HG03378 (cell line): ENCODE results near the gene C10orf95.

ENCODE experiments used
- ATAC-seq: cut with Tn5 transposase; IDR thresholded peaks from one replicate; pipeline ENCODE4 v1.9.1; 2021; ENCODE audit warnings: mild to moderate bottlenecking, moderate library complexity; ENCODE audit not compliant: unreplicated experiment

Gene C10orf95

GRCh38 chr10:102405108-102405571, 46.2 kb downstream of the C10orf95 start:
- ATAC-seq, result no peak

- no peak for ATAC-seq
Observed at GRCh38 chr10:102404361-102405107, 46.8 kb downstream of the C10orf95 start.

- no peak for ATAC-seq
Observed at GRCh38 chr10:102403115-102403514, 48.2 kb downstream of the C10orf95 start.

- ATAC-seq, result no peak
Observed at GRCh38 chr10:102402512-102402896, 48.8 kb downstream of the C10orf95 start.

- ATAC-seq, result no peak
Observed at GRCh38 chr10:102401735-102402511, 49.4 kb downstream of the C10orf95 start.

- no peak for ATAC-seq
Observed at GRCh38 chr10:102401342-102401654, 50.0 kb downstream of the C10orf95 start.

- no peak for ATAC-seq
Observed at GRCh38 chr10:102400598-102401341, 50.6 kb downstream of the C10orf95 start.

- no peak for ATAC-seq
Observed at GRCh38 chr10:102400076-102400475, 51.3 kb downstream of the C10orf95 start.
